ENCODE results near the gene MLNR.

Gene MLNR, protein sequence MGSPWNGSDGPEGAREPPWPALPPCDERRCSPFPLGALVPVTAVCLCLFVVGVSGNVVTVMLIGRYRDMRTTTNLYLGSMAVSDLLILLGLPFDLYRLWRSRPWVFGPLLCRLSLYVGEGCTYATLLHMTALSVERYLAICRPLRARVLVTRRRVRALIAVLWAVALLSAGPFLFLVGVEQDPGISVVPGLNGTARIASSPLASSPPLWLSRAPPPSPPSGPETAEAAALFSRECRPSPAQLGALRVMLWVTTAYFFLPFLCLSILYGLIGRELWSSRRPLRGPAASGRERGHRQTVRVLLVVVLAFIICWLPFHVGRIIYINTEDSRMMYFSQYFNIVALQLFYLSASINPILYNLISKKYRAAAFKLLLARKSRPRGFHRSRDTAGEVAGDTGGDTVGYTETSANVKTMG

DNA sequence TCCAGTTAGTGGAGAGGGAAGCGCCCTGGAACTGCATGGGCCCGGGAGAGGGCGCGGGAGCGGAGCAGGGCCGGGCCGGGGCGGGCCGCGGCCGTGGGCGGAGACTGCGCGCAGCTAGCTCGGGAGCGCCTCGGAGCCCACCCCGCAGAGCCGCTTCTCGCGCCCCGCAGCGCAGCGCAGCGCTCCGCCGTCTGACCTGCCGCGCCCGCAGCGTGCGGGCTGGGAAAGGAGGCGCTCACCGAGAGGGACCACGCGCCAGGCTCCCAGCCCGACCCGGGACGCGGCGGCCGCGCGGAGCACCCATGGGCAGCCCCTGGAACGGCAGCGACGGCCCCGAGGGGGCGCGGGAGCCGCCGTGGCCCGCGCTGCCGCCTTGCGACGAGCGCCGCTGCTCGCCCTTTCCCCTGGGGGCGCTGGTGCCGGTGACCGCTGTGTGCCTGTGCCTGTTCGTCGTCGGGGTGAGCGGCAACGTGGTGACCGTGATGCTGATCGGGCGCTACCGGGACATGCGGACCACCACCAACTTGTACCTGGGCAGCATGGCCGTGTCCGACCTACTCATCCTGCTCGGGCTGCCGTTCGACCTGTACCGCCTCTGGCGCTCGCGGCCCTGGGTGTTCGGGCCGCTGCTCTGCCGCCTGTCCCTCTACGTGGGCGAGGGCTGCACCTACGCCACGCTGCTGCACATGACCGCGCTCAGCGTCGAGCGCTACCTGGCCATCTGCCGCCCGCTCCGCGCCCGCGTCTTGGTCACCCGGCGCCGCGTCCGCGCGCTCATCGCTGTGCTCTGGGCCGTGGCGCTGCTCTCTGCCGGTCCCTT is at the start of gene MLNR:
Gene MLNR (plus strand): TSS at position 303 of the 820 bp plus-strand sequence. CDS start 0 bp downstream, at position 303.
- Histone ChIP-seq H3K4me2 (no peak within 1 kb of the TSS), H2AFZ (ENCODE audit: low read depth) (no peak within 1 kb of the TSS), H3K79me2 (ENCODE audit: insufficient read depth, low read depth) (no peaks in the 10 kb centered on the region), H3K9ac (no peak within 1 kb of the TSS), H3K4me1 (ENCODE audit: low read depth, poor library complexity, severe bottlenecking) (no peaks in the 10 kb centered on the region), H3K27ac (no peak within 1 kb of the TSS), H3K4me3 (IDR thresholded peaks at IDR 0.05; ENCODE audit: insufficient read depth, low read depth, low read length) (no peak within 1 kb of the TSS), H3K36me3 (ENCODE audit: insufficient read depth) (no peaks in the 10 kb centered on the region), H4K20me1 (ENCODE audit: insufficient read depth) (no peaks in the 10 kb centered on the region), H3K27me3 (ENCODE audit: insufficient read depth, low read depth) (no peaks in the 10 kb centered on the region)
- no peak for TF ChIP-seq CTCF (conservative IDR thresholded peaks at IDR 0.05; ENCODE audit: low read depth, low read length)

GRCh38 chr13:49171359-49171758 is 48.8 kb upstream of the MLNR start:
- no peaks in the 10 kb centered on the region for H3K4me1 ChIP-seq (ENCODE audit: low read depth, poor library complexity, severe bottlenecking)
- H2AFZ ChIP-seq (ENCODE audit: low read depth) = no peak overlapping the region
- no peak overlapping the region for H3K27ac ChIP-seq
- H4K20me1 ChIP-seq (ENCODE audit: insufficient read depth) = no peaks in the 10 kb centered on the region
- no peak overlapping the region for H3K9ac ChIP-seq
- no peaks in the 10 kb centered on the region for H3K79me2 ChIP-seq (ENCODE audit: insufficient read depth, low read depth)
- no peak for TF ChIP-seq CTCF (conservative IDR thresholded peaks at IDR 0.05; ENCODE audit: low read depth, low read length)
- H3K4me3 ChIP-seq (IDR thresholded peaks at IDR 0.05; ENCODE audit: insufficient read depth, low read depth, low read length) = no peak overlapping the region
- no peaks in the 10 kb centered on the region for H3K27me3 ChIP-seq (ENCODE audit: insufficient read depth, low read depth)
- H3K36me3 ChIP-seq (ENCODE audit: insufficient read depth) = no peaks in the 10 kb centered on the region
- no peak overlapping the region for H3K4me2 ChIP-seq

DNA sequence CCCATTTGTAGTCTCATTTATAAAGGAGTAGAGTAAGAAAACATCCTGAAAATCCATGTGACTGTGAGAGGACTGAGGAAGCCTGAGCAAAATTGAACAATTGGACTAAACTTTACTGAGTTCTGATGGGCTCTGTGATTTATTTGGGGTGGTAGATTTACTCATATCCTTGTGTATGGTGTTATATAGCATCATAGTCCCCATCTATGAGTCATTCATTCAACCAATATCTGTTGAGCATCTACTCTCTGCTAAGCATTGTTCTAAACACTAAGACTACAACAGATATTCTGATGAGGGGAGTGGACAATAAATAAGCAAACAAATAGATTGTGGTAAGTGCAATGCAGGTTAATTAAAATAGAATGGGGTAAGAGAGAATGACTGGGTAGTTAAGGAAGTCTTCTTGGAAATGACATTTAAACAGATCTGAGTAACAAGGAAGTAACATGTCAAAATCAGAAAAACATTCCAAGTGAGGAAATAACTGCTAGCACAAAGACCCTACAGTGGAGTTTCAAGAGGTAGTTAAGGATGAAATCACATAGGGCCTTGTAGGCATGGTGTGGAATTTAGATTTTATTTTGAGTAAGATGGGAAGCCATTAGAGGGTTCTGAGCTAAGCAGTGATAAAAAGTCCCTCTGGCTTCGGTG is 36.3 kb upstream of the MLNR start:
- H3K27ac ChIP-seq = no peak overlapping the region
- no peak overlapping the region for H3K4me2 ChIP-seq
- TF ChIP-seq CTCF (conservative IDR thresholded peaks at IDR 0.05; ENCODE audit: low read depth, low read length) = no peak
- no peaks in the 10 kb centered on the region for H3K36me3 ChIP-seq (ENCODE audit: insufficient read depth)
- H3K27me3 ChIP-seq (ENCODE audit: insufficient read depth, low read depth) = no peaks in the 10 kb centered on the region
- no peak overlapping the region for H3K9ac ChIP-seq
- no peaks in the 10 kb centered on the region for H3K4me1 ChIP-seq (ENCODE audit: low read depth, poor library complexity, severe bottlenecking)
- H3K79me2 ChIP-seq (ENCODE audit: insufficient read depth, low read depth) = no peaks in the 10 kb centered on the region
- H3K4me3 ChIP-seq (IDR thresholded peaks at IDR 0.05; ENCODE audit: insufficient read depth, low read depth, low read length) = no peak overlapping the region
- no peak overlapping the region for H2AFZ ChIP-seq (ENCODE audit: low read depth)
- no peaks in the 10 kb centered on the region for H4K20me1 ChIP-seq (ENCODE audit: insufficient read depth)

DNA sequence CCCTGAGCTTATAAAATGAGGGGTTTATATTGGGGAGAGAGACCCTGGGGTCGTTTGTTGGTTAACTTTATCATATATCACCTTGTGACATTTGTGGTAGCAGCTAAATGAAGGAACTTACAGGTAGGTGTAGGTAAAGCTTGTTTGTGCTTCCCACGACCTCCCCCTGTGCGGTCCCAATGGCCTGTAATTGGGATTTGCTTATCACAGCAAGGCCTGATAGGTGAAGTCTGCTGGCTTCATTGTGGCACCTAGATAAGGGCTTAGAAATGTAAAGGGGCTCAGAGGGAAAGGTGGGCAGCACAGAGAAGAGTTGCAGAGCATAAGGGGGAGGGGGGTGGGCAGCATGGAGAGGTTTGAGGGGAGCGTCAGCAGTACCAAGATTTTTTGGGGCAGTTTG is 35.5 kb upstream of the MLNR start:
- H2AFZ ChIP-seq (ENCODE audit: low read depth) = no peak overlapping the region
- no peak for TF ChIP-seq CTCF (conservative IDR thresholded peaks at IDR 0.05; ENCODE audit: low read depth, low read length)
- H3K27ac ChIP-seq = no peak overlapping the region
- no peak overlapping the region for H3K4me3 ChIP-seq (IDR thresholded peaks at IDR 0.05; ENCODE audit: insufficient read depth, low read depth, low read length)
- H3K36me3 ChIP-seq (ENCODE audit: insufficient read depth) = no peaks in the 10 kb centered on the region
- no peaks in the 10 kb centered on the region for H3K79me2 ChIP-seq (ENCODE audit: insufficient read depth, low read depth)
- no peak overlapping the region for H3K9ac ChIP-seq
- no peaks in the 10 kb centered on the region for H3K27me3 ChIP-seq (ENCODE audit: insufficient read depth, low read depth)
- H4K20me1 ChIP-seq (ENCODE audit: insufficient read depth) = no peaks in the 10 kb centered on the region
- H3K4me1 ChIP-seq (ENCODE audit: low read depth, poor library complexity, severe bottlenecking) = no peaks in the 10 kb centered on the region
- H3K4me2 ChIP-seq = no peak overlapping the region
